ENCODE data around the gene LSAMP.

DNA sequence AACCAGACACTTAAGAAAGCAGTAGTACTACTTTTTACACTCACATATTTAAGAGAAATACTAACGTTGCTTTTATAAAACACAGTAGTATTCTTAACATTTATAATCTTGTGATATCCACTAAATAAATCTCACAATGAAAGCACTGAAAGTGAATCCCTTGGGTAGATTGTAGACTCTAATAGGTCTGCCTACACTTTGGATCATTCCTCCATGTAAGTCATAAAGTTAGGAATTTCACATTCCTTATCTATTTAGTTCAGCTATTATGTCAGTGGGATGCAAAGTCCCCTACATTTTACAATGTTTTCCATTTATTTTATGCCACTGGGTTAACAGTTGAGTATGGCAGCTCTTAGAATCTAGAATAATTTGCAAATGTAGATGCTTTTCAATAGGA, 330.7 kb downstream of the LSAMP start:
- TF ChIP-seq, protein P1, sequence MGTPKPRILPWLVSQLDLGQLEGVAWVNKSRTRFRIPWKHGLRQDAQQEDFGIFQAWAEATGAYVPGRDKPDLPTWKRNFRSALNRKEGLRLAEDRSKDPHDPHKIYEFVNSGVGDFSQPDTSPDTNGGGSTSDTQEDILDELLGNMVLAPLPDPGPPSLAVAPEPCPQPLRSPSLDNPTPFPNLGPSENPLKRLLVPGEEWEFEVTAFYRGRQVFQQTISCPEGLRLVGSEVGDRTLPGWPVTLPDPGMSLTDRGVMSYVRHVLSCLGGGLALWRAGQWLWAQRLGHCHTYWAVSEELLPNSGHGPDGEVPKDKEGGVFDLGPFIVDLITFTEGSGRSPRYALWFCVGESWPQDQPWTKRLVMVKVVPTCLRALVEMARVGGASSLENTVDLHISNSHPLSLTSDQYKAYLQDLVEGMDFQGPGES (IDR thresholded peaks at IDR 0.05; ENCODE audit: low read depth, low read length): no peak
- TF ChIP-seq, protein P2, sequence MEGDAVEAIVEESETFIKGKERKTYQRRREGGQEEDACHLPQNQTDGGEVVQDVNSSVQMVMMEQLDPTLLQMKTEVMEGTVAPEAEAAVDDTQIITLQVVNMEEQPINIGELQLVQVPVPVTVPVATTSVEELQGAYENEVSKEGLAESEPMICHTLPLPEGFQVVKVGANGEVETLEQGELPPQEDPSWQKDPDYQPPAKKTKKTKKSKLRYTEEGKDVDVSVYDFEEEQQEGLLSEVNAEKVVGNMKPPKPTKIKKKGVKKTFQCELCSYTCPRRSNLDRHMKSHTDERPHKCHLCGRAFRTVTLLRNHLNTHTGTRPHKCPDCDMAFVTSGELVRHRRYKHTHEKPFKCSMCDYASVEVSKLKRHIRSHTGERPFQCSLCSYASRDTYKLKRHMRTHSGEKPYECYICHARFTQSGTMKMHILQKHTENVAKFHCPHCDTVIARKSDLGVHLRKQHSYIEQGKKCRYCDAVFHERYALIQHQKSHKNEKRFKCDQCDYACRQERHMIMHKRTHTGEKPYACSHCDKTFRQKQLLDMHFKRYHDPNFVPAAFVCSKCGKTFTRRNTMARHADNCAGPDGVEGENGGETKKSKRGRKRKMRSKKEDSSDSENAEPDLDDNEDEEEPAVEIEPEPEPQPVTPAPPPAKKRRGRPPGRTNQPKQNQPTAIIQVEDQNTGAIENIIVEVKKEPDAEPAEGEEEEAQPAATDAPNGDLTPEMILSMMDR (IDR thresholded peaks at IDR 0.05): no peak
- no peak for TF ChIP-seq GATA2 (CRISPR knock-in tag; IDR thresholded peaks at IDR 0.05)
- TF ChIP-seq, protein P3, sequence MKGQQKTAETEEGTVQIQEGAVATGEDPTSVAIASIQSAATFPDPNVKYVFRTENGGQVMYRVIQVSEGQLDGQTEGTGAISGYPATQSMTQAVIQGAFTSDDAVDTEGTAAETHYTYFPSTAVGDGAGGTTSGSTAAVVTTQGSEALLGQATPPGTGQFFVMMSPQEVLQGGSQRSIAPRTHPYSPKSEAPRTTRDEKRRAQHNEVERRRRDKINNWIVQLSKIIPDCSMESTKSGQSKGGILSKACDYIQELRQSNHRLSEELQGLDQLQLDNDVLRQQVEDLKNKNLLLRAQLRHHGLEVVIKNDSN (IDR thresholded peaks at IDR 0.05; ENCODE audit: borderline replicate concordance, low read depth): no peak
- TF ChIP-seq EZH2phosphoT487 (IDR thresholded peaks at IDR 0.05; ENCODE audit: borderline replicate concordance, low read depth): no peak
- no peak for TF ChIP-seq SMC3 (IDR thresholded peaks at IDR 0.05; ENCODE audit: low read depth, low read length)

Data from SK-N-SH (cell line).